GM21529 (cell line): ENCODE data around the gene PCDHGA1.
A peak's percentile ranks its signal among the peaks of the same experiment; 100 is the strongest.

Experiments
- ATAC-seq: cut with Tn5 transposase; IDR thresholded peaks from one replicate; pipeline ENCODE4 v1.9.1; 2021; ENCODE audit not compliant: unreplicated experiment

PCDHGA1 gene

DNA sequence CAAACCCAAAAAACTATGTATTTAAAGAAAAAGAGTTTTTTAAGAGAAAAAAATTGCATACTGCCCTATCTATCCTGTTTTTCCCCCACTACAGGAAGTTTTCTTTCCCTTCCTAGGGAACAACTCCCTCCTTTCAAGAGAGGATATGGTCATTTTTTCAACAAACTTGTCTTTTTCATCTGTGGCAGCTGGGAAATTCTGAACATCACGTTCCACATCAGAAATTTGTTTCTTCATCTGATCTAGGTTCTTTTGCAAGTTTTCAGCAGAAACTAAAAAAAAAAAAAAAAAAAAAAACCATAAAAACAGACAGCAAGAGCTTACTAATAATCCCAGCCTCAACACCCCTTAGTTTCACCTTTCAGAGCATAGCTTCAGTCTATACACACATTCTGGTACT, 197.1 kb downstream of the PCDHGA1 start:
- no peak for ATAC-seq

DNA sequence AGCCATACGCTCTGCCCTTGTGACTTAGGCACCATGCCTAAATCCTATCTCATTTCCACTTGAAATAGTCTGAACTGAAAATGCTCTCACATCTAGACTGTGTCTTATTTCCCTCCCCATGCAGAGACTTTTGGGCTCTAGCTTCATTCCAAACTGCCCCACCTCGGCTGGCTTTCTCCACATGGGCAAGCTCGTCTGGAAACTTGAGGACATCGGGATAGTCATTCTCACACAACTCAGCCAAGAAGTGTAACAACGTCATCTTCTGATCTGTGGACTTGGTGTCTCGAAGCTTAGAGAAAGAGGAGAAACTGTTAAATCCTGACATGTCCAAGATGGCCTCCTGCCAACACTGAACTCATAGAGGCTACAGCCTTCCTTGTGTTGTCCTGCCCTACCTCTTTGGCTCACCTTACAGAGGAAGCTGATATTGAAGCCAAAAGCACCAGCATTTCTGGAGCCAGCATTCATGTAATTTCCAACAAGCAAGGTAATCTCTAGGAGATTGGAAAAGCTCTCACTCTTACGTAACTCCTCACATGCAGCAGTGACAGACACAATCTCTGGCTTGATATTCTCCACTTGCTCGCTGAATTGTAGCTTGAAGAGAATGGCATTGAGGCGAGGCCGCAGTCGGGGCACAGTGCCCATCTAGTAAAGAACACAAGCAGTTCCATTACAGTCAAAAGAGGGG, 198.1 kb downstream of the PCDHGA1 start:
- no peak for ATAC-seq

DNA sequence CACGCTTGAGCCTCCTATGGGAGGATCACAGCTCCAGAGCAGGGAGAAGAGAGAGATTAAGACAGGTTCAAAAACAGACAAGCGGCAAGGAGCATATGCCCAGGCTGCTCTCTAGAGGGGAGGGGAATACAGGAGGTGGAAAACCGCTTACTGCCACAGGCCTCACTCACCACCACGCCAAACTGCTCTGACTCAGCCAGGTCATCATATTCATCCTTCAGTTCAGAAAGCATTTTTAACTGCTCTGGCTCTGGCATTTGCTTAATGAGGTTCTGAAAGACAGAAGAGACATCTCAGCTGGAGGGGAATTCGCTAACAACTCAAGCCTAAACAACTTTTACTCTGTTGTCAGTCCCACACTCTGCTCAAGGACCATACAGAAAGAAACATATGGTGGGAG, 198.7 kb downstream of the PCDHGA1 start:
- peak; percentile 53 for ATAC-seq

DNA sequence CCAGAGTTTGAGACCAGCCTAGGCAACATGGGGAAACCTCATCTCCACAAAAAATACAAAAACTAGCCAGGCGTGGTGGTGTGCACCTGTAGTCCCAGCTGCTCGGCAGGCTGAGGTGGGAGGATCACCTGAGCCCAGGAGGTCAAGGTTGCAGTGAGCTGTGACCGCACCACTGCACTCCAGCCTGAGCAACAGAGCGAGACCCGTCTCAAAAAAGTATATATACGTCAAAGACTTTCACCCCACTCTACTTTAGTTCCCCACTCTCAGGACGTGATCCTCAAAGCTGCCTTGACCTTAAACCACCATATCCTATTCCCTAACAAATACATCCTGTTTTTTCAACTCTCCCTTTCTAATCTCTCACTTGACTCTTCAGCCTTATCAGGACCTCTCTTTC, 199.6 kb downstream of the PCDHGA1 start:
- ATAC-seq, result peak; percentile 50

DNA sequence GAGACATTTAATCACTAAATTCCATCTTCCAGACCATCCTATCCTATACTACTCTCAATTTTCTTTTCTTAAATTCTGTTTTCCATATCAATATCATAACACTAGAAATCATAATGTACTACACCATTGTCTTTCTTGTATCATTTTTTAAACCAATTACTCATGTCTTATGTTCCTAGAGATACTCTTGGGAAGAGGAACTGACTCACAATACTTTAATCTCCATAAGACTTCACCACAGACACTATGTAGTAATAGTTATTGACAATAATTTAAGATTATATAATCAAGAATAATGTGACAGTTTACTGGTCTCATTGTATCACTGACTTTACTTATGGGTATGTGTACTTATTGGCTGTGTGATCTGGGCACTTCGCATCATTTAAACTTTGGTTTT, 202.4 kb downstream of the PCDHGA1 start:
- no peak for ATAC-seq

DNA sequence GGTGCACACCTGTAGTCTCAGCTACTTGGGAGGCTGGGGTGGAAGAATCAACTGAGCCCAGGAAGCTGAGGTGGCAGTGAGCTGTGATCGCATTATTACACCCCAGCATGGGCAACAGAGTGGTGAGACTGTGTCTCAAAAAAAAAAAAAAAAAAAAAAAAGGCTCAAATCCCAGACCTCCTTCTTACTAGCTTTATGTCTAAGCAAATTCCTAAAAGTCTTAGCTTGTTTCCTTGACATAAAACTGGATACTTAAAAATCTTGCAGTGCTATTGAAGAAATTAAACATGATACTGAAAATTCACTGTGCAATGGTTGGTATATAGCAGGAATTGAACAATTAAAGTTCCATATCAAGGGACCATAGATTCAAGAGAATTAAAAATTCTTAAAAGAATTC, 203.6 kb downstream of the PCDHGA1 start:
- ATAC-seq, result no peak

DNA sequence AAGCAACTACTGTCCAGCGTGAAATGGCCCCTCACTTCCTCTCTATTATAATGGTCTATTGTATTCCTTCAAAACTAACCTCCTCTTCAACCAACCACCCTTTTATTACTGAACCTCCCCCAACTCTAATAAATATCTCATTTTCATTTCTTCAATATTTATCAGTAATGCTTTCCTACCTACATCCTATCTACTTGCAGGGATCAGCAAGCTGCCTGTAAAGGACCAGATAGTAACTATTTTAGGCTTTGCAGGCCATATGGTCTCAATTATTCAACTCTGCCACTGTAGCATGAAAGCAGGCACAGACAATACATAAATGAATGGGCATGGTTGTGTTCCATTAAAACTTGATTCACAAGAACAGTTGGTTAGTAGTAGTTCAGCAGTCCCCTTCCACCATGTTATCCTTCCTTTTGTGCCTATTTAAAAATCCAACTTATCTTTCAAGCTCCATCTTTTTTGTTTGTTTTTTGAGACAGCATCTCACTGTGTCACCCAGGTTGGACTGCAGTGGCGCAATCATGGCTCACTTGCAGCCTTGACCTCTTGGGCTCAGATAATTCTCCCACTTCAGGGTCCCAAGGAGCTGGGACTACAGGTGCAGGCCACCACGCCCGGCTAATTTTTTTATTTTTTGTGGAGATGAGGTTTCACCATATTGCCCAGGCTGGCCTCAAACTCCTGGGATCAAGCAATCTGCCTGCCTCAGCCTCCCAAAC, 204.3 kb downstream of the PCDHGA1 start:
- no peak for ATAC-seq

DNA sequence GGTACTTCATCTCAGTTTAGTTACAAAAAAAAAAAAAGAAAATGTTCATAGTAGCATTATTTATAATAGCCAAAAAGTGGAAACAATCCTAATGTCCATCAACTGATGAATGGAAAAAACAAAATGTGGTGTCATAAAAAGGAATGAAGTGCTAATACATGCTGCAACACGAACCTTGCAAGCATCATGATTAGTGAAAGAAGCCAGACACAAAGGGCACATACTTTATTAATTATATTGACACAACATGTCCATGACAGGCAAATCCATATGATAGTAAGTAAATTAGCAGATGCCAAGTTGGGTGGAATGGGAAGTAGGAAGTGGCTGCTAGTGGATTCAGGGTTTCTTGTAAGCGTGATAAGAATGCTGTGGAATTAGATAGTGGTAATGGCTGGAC, 212.7 kb downstream of the PCDHGA1 start:
- no peak for ATAC-seq

DNA sequence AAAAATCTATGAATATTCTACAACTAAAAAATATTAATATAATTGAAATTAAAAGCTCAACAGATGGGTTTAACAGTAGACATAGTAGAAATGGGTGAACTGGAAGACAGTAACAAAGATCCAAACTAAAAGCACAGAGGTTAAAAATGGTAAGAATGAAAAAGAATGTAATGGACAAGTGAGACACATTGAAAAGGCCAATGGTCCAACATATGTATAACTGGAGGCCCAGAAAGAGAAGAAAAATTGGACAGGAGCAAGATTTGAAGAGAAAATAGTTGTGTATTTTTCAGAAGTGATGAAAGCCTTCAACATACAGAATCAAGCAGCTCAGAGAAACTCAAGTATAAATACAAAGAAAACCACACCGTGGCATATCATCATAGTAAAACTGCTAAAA, 217.2 kb downstream of the PCDHGA1 start:
- no peak for ATAC-seq

DNA sequence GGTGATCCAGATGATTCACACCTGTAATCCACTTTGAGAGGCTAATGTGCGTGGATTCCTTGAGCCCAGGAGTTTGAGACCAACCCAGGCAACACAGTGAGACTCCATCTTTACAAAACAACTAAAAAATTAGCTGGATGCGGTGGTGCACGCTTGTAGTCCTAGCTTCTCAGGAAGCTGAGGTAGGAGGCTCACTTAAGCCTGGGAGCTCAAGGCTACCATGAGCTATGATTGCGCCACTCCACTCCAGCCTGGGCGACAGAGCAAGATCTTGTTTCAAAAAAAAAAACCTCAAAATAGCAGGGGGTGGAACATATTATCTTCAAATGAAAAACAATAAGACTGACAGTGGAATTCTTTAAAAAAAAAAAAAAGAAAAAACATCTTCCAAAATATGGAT, 217.6 kb downstream of the PCDHGA1 start:
- no peak for ATAC-seq

DNA sequence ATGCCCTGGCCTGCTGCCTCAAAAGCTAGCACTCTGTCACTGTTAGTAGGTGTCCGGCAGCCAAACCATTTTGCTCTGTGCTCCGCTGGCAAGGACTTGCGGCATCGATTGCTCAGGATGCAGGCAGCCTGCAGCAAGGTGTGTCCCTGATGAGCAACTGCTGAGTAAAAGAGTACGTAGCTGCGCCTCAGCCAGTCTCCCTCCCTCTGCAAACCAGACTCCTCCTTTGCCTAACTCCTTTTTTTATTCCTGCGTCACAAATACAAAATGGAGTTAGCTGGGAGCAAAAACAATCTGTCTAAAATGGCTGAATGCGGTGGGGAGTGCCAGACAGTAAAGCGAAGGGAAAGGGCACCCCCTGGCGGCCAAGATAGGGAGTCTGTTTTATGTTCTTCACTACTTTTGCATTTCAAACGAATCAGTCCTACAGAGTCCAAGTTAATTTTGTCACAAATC, 227.4 kb downstream of the PCDHGA1 start:
- peak; percentile 88 for ATAC-seq

DNA sequence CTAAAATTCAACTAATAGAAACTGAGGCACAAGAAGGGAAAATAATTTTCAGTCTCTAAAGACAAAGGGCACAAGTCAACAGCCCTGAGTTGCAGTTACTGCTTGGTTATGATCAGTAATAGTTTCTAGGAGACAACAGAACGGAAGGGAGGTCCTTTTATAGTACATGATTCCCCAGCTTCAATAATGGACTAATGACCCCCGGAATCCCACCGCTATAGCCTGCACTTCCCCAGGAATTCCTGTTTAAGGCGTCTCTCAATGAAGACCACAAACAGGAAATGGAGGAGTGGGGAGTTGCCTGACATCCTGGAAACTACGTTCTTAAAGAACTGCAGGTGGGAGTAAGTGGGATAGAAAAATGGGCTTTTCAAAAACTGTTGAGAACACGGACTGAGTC, 227.8 kb downstream of the PCDHGA1 start:
- ATAC-seq, result peak; percentile 25

DNA sequence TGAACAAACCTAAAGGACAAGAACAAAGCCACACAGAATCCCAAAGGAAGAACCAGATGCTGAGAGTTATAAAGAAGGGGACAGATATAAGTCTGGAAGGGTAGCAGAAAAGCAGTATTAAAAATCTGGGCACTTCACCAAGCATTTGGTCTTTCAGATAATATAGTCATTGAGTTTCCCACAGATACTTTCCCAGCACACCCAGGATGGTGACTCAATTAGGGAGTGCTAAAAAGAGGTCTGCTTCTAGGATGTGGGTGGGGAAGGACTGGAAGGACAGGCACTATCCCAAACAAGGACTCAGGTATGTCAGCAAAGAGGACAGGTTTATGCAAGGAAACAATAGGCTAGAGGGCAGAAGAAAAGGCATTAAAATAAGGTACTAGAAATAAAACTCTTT, 229.1 kb downstream of the PCDHGA1 start:
- no peak for ATAC-seq

DNA sequence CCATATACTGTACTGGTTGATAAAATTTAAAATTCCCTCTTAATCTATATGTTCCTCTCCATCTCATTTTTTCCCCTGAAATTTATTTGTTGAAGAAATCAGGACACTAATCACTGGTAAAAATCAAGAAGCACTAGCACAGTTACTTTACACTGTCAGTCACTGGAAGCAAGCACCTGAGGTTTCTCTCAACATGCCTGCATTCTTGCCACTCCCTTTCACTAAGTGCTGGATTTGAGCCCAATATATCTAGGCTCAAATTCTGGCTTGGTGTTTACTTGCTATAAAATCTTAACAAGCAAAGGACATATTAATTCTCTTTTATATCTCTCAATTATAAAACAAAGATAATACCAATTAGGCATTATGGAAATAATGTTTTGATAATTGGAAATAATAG, 229.8 kb downstream of the PCDHGA1 start:
- no peak for ATAC-seq

DNA sequence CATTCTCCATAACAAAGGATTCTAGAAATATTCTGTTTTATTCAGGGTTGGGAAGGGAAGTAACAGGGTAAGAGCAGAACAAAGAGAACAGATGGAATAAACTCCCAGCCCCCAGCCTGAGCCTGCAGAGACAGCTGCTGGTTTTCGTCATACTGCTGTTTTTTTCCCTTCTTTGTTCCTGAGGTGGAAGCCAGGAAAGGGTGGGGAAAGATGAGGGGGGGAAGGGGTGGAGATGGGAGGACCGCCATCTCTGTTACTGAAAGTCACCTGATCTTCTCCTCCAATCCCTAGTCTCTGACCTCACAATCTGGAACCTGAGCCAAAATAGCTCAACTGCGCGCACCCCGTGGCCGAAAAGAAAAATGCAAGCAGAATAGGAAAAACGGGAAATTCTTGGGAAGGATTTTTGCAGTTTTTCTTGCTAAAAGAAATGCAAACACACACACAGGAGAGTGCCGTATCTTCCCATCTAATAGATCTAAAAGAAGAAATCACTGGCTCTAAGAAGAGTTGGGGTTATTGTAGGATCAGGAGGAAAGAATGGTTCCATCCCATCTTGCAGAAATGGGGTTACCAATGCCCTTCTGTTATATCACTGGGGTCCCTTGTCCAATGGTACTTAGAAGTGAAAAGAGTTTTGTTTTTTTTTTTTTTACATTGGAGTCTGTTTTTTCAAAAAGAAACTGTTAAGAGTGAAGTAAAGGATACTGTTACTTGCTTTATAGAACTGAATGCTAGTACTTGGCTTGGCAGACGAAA, 230.6 kb downstream of the PCDHGA1 start:
- no peak for ATAC-seq
